Liver (tissue), 9 donors: ENCODE data around the gene TRIOBP. TPM values are rescaled to one million over a fixed set of nuclear protein-coding genes. Genes with fewer than 3 reads are reported as not detected.

Experiments used
- DNase-seq: peaks from one replicate; pipeline ENCODE4 v3.0.0-alpha.2; 2017; ENCODE audit warnings: low spot score
- H3K27ac ChIP-seq, 2 donors: one replicate each; pipeline ENCODE4 v1.7.0; 2013; ENCODE audit warnings: inconsistent platforms in 2 of 2, low read length in 2 of 2, control low read depth in 1 of 2, low read depth in 1 of 2, mild to moderate bottlenecking in 1 of 2
- H3K27me3 ChIP-seq, 4 donors: one replicate each; pipeline versions ENCODE4 v1.6.1 to v1.7.0; 2013; ENCODE audit warnings: low read length in 3 of 4, inconsistent platforms in 1 of 4, mild to moderate bottlenecking in 1 of 4, moderate library complexity in 1 of 4; ENCODE audit not compliant: control insufficient read depth in 4 of 4, insufficient read depth in 4 of 4
- H3K36me3 ChIP-seq, 4 donors: one replicate each; pipeline versions ENCODE4 v1.6.1 to v1.7.0; 2013; ENCODE audit warnings: low read length in 3 of 4, mild to moderate bottlenecking in 3 of 4, low read depth in 1 of 4, moderate library complexity in 1 of 4; ENCODE audit not compliant: control insufficient read depth in 4 of 4, insufficient read depth in 3 of 4
- H3K4me1 ChIP-seq, 4 donors: one replicate each; pipeline versions ENCODE4 v1.6.1 to v1.7.0; 2013; ENCODE audit warnings: low read length in 3 of 4, mild to moderate bottlenecking in 3 of 4, moderate library complexity in 1 of 4; ENCODE audit not compliant: control insufficient read depth in 4 of 4, insufficient read depth in 4 of 4
- H3K4me3 ChIP-seq, 3 donors: one replicate each; pipeline versions ENCODE4 v1.6.1 to v1.7.0; 2013; ENCODE audit warnings: low read length in 3 of 3, control low read depth in 1 of 3, low read depth in 1 of 3, mild to moderate bottlenecking in 1 of 3
- H3K9ac ChIP-seq, 2 donors: one replicate each; pipeline ENCODE4 v1.7.0; 2013; ENCODE audit warnings: low read length in 2 of 2, mild to moderate bottlenecking in 2 of 2, moderate library complexity in 2 of 2, control low read depth in 1 of 2, low read depth in 1 of 2
- H3K9me3 ChIP-seq, 4 donors: one replicate each; pipeline versions ENCODE4 v1.6.1 to v1.7.0; 2013; ENCODE audit warnings: low read length in 3 of 4; ENCODE audit not compliant: control insufficient read depth in 4 of 4
- ATF3 ChIP-seq: IDR thresholded peaks from 2 replicates; pipeline ENCODE4 v1.6.1; 2016; ENCODE audit warnings: antibody characterized with exemption
- FOXA1 ChIP-seq: IDR thresholded peaks from 2 replicates; pipeline ENCODE4 v1.6.1; 2016; ENCODE audit warnings: antibody characterized with exemption
- GABPA ChIP-seq, 2 donors: IDR thresholded peaks in 1 of 2; conservative IDR thresholded peaks in 1 of 2; 2 replicates each; pipeline ENCODE4 v1.6.1; 2016; ENCODE audit warnings: antibody characterized with exemption in 2 of 2, mild to moderate bottlenecking in 1 of 2, moderate library complexity in 1 of 2
- HNF4A ChIP-seq, 2 donors: conservative IDR thresholded peaks; 2 replicates each; pipeline ENCODE4 v1.6.1; 2016; ENCODE audit warnings: antibody characterized with exemption in 2 of 2, mild to moderate bottlenecking in 2 of 2
- MAX ChIP-seq: IDR thresholded peaks from 2 replicates; pipeline ENCODE4 v1.6.1; 2016; ENCODE audit warnings: antibody characterized with exemption
- NR2F2 ChIP-seq: IDR thresholded peaks from 2 replicates; pipeline ENCODE4 v1.6.1; 2016; ENCODE audit warnings: antibody characterized with exemption
- RAD21 ChIP-seq, 2 donors: IDR thresholded peaks; 2 replicates each; pipeline ENCODE4 v1.6.1; 2016; ENCODE audit warnings: antibody characterized with exemption in 2 of 2, mild to moderate bottlenecking in 2 of 2
- REST ChIP-seq: IDR thresholded peaks from 2 replicates; pipeline ENCODE4 v1.6.1; 2016; ENCODE audit warnings: antibody characterized with exemption, mild to moderate bottlenecking
- RXRA ChIP-seq, 2 donors: IDR thresholded peaks; 2 replicates each; pipeline ENCODE4 v1.6.1; 2017 to 2018; ENCODE audit warnings: antibody characterized with exemption in 2 of 2, mild to moderate bottlenecking in 1 of 2
- SP1 ChIP-seq: IDR thresholded peaks from 2 replicates; pipeline ENCODE4 v1.6.1; 2018; ENCODE audit warnings: antibody characterized with exemption, mild to moderate bottlenecking
- WGBS: extraction: QIAGEN DNeasy Blood & Tissue Kit; methylation state at CpG from one replicate; pipeline ENCODE4 v1.1.7; 2013; 5-methylcytosine and 5-hydroxymethylcytosine counted together
- polyA plus RNA-seq, 2 donors: library from polyadenylated mRNA; stranded (reverse) in 1 of 2; unstranded in 1 of 2; fragments of 200-250 nt in 1 of 2; fragments of >200 nt in 1 of 2; fragmentation: Nextera tagmentation in 1 of 2; extraction: Ambion mirVana in 1 of 2; gene quantifications; one replicate each; pipeline versions ENCODE4 v1.2.1 to v1.2.3, GENCODE V29; 2013 to 2015
- total RNA-seq, 2 donors: library from RNA; depleted of rRNA; stranded (reverse); fragments of >200 nt; gene quantifications; one replicate each; pipeline ENCODE4 v1.2.3, GENCODE V29; 2014
- donor health status: healthy.
- donor health status: healthy.
- donor health status: healthy.
- donor health status: healthy.
- donor health status: healthy.

The TRIOBP gene
- total and polyA plus RNA-seq, 4 donors = 4.8 to 41.1 (median 21.6) TPM

- Histone ChIP-seq H3K36me3 (peaks cover 0 to 2% (median 0%) of the 10 kb centered on the region in 4 donors), H3K4me1 (peaks cover 8 to 53% (median 43%) of the 10 kb centered on the region in 4 donors), H3K27me3 (no peaks in the 10 kb centered on the region), H3K9ac (peak overlapping the region; percentile 18 to 26), H3K4me3 (peak overlapping the region; percentile 41 to 88 (median 84)), H3K9me3 (no peaks in the 10 kb centered on the region), H3K27ac (peak overlapping the region; percentile 88 to 90)
- peak; percentile 65 for DNase-seq
- WGBS = 38% methylated on average over 14 of the region's 14 CpGs
- TF ChIP-seq RAD21 (IDR thresholded peaks at IDR 0.05) (no peak), MAX (no peak), NR2F2 (no peak), HNF4A (conservative IDR thresholded peaks at IDR 0.05) (no peak)
These were observed 36.7 kb upstream of the TRIOBP start for GRCh38 chr22:37659897-37660708.

GRCh38 chr22:37660709-37661045 lies 36.2 kb upstream of the TRIOBP start:
- peak overlapping the region; percentile 27 to 88 for H3K27ac ChIP-seq
- peaks cover 0 to 3% (median under 1%) of the 10 kb centered on the region in 4 donors for H3K36me3 ChIP-seq
- H3K9me3 ChIP-seq = no peaks in the 10 kb centered on the region
- peak overlapping the region; percentile 45 to 88 (median 84) for H3K4me3 ChIP-seq
- 72% methylated on average over 2 of the region's 2 CpGs for WGBS
- H3K27me3 ChIP-seq = no peaks in the 10 kb centered on the region
- peaks cover 8 to 53% (median 43%) of the 10 kb centered on the region in 4 donors for H3K4me1 ChIP-seq
- no peak for TF ChIP-seq RXRA (IDR thresholded peaks at IDR 0.05)
- no peak for TF ChIP-seq GABPA (IDR thresholded peaks at IDR 0.05 in 1 of 2, conservative IDR thresholded peaks at IDR 0.05 in 1 of 2)
- no peak for TF ChIP-seq ATF3
- no peak for TF ChIP-seq RAD21 (IDR thresholded peaks at IDR 0.05)
- no peak for TF ChIP-seq REST
- no peak for DNase-seq
- H3K9ac ChIP-seq = no peak overlapping the region

- Histone ChIP-seq H3K27ac (peak overlapping the region; percentile 39 to 88), H3K4me3 (peak overlapping the region in 2 of 3 donors; percentile 16 to 88), H3K4me1 (peaks cover 8 to 53% (median 43%) of the 10 kb centered on the region in 4 donors)
These were observed 35.5 kb upstream of the TRIOBP start for GRCh38 chr22:37661160-37661924.

More at GRCh38 chr22:37661160-37661924, 35.5 kb upstream of the TRIOBP start:
- Histone ChIP-seq H3K9ac (no peak overlapping the region), H3K36me3 (peaks cover 0 to 9% (median under 1%) of the 10 kb centered on the region in 4 donors), H3K27me3 (no peaks in the 10 kb centered on the region), H3K9me3 (no peaks in the 10 kb centered on the region)
- TF ChIP-seq ATF3 = no peak
- TF ChIP-seq SP1 = peak; percentile 27
- peak; percentile 47 to 63 for TF ChIP-seq RAD21 (IDR thresholded peaks at IDR 0.05)
- TF ChIP-seq HNF4A (conservative IDR thresholded peaks at IDR 0.05) = peak; percentile 54 to 59
- TF ChIP-seq RXRA (IDR thresholded peaks at IDR 0.05) = peak; percentile 52 to 71
- no peak for TF ChIP-seq FOXA1
- 41% methylated on average over 12 of the region's 12 CpGs for WGBS
- no peak for DNase-seq
